A549 (cell line): Measurements from ENCODE around the gene TMEM88. TPM values are rescaled to one million over a fixed set of nuclear protein-coding genes. Genes with fewer than 3 reads are reported as not detected.

Experiments used
- ATAC-seq, 2 experiments: fragments of 200-7000 bp in 1 of 2; fragments of >200 bp in 1 of 2; cut with Nextera tagmentation in 1 of 2; cut with Tn5 transposase in 1 of 2; 3 replicates each; pipeline versions ENCODE4 v1.8.0 to v1.9.1; 2018 to 2020; ENCODE audit warnings: mild to moderate bottlenecking in 1 of 2, moderate library complexity in 1 of 2
- CTCF ChIA-PET: fragments of 300-600 bp; sonication (Branson Sonifier 250); formaldehyde crosslinking; extraction: SDS; loops from one replicate; lab custom pipeline; 2021; ENCODE audit warnings: antibody characterized with exemption, inconsistent platforms; lab: Yijun Ruan, JAX
- POLR2A ChIA-PET: fragments of 350-600 bp; formaldehyde crosslinking; extraction: SDS; loops from one replicate; lab custom pipeline; 2021; ENCODE audit warnings: antibody characterized with exemption, inconsistent platforms; lab: Yijun Ruan, JAX
- DNase-seq, 2 experiments: peaks; one replicate each; pipeline versions ENCODE4 v3.0.0 to v3.0.0-alpha.2; 2011 to 2016; ENCODE audit warnings: low read depth in 1 of 2, low spot score in 1 of 2
- FAIRE-seq: peaks from 2 replicates; lab custom pipeline; 2011; peaks lifted over from hg19 to GRCh38; lab: Jason Lieb, UNC
- H3K27ac ChIP-seq, 2 experiments: fragments of >200 bp; sonication (Bioruptor Twin); formaldehyde crosslinking; 3 replicates each; pipeline ENCODE4 v1.5.1; 2016 to 2017
- H3K4me1 ChIP-seq: fragments of >200 bp; sonication (Bioruptor Twin); formaldehyde crosslinking; 3 replicates; pipeline ENCODE4 v1.6.1; 2016
- H3K4me2 ChIP-seq: fragments of >200 bp; sonication (Bioruptor Twin); formaldehyde crosslinking; 3 replicates; pipeline ENCODE4 v1.6.1; 2016
- H3K4me3 ChIP-seq: fragments of >200 bp; sonication (Bioruptor Twin); formaldehyde crosslinking; 3 replicates; pipeline ENCODE4 v1.5.1; 2016
- H3K9me3 ChIP-seq: fragments of >200 bp; sonication (Bioruptor Twin); formaldehyde crosslinking; 3 replicates; pipeline ENCODE4 v1.6.1; 2016
- CHD2 ChIP-seq: fragments of 150-350 bp; IDR thresholded peaks from 2 replicates; pipeline ENCODE4 v1.6.1; 2014; ENCODE audit warnings: low read length; ENCODE audit not compliant: partially characterized antibody
- EHF ChIP-seq: fragments of 250-450 bp; sonication (Bioruptor Pico); IDR thresholded peaks from 2 replicates; pipeline ENCODE4 v1.5.0; 2020; ENCODE audit warnings: mild to moderate bottlenecking
- EHMT2 ChIP-seq: fragments of 200-600 bp; sonication (generic); IDR thresholded peaks from 2 replicates; pipeline ENCODE4 v1.6.1; 2016; ENCODE audit warnings: antibody characterized with exemption, low read depth, mild to moderate bottlenecking, moderate library complexity
- ESRRA ChIP-seq: fragments of 150-350 bp; IDR thresholded peaks from 2 replicates; pipeline ENCODE4 v1.6.1; 2014; ENCODE audit warnings: mild to moderate bottlenecking, low read length, borderline replicate concordance
- FOSB ChIP-seq: fragments of 250-450 bp; sonication (Bioruptor Pico); IDR thresholded peaks from 2 replicates; pipeline ENCODE4 v1.5.0; 2020; ENCODE audit warnings: mild to moderate bottlenecking, moderate library complexity
- GATA3 ChIP-seq: IDR thresholded peaks from 2 replicates; pipeline ENCODE4 v1.6.1; 2012; ENCODE audit warnings: borderline replicate concordance
- HEYL ChIP-seq: fragments of 250-450 bp; sonication (Bioruptor Pico); IDR thresholded peaks from 2 replicates; pipeline ENCODE4 v1.8.0; 2021; ENCODE audit warnings: mild to moderate bottlenecking, moderate library complexity
- HOXA7 ChIP-seq: fragments of 250-450 bp; sonication (Bioruptor Pico); IDR thresholded peaks from 2 replicates; pipeline ENCODE4 v1.5.0; 2020; ENCODE audit warnings: mild to moderate bottlenecking, moderate library complexity
- KDM5A ChIP-seq: fragments of 200-600 bp; sonication (generic); IDR thresholded peaks from 2 replicates; pipeline ENCODE4 v1.6.1; 2016; ENCODE audit warnings: antibody characterized with exemption, mild to moderate bottlenecking
- MAZ ChIP-seq: fragments of 150-350 bp; IDR thresholded peaks from 2 replicates; pipeline ENCODE4 v1.6.1; 2014; ENCODE audit warnings: antibody characterized with exemption, low read depth, low read length, borderline replicate concordance
- MYC ChIP-seq: IDR thresholded peaks from 2 replicates; pipeline ENCODE4 v1.6.1; 2012; ENCODE audit warnings: mild to moderate bottlenecking, inconsistent platforms, low read length, improper control_type of control experiment, borderline replicate concordance
- NFE2L2 ChIP-seq: fragments of 150-350 bp; conservative IDR thresholded peaks from 2 replicates; pipeline ENCODE4 v1.6.1; 2014; ENCODE audit warnings: low read length
- NPAS2 ChIP-seq: fragments of 250-450 bp; sonication (Bioruptor Pico); IDR thresholded peaks from 2 replicates; pipeline ENCODE4 v1.8.0; 2022; ENCODE audit warnings: mild to moderate bottlenecking, moderate library complexity, borderline replicate concordance
- SMC3 ChIP-seq: fragments of >200 bp; sonication (Bioruptor Twin); formaldehyde crosslinking; IDR thresholded peaks from 3 replicates; pipeline ENCODE4 v1.6.1; 2018; ENCODE audit warnings: inconsistent platforms
- TFCP2L1 ChIP-seq: fragments of 250-450 bp; sonication (Bioruptor Pico); IDR thresholded peaks from 2 replicates; pipeline ENCODE4 v1.5.0; 2021; ENCODE audit warnings: mild to moderate bottlenecking
- TP53 ChIP-seq: fragments of 250-450 bp; sonication (Bioruptor Pico); IDR thresholded peaks from 2 replicates; pipeline ENCODE4 v1.5.0; 2021; ENCODE audit warnings: mild to moderate bottlenecking, moderate library complexity
- ZC3H11A ChIP-seq: fragments of 450-650 bp; IDR thresholded peaks from 2 replicates; pipeline ENCODE4 v1.6.1; 2014; ENCODE audit warnings: antibody characterized with exemption, mild to moderate bottlenecking
- ZSCAN20 ChIP-seq: fragments of 250-450 bp; sonication (Bioruptor Pico); IDR thresholded peaks from 2 replicates; pipeline ENCODE4 v1.8.0; 2022; ENCODE audit warnings: mild to moderate bottlenecking, moderate library complexity
- WGBS: methylation state at CpG from one replicate; pipeline ENCODE4 v1.1.6; 2017; ENCODE audit errors: missing lambda C conversion rate; 5-methylcytosine and 5-hydroxymethylcytosine counted together
- polyA plus RNA-seq, 4 experiments: library from polyadenylated mRNA; depleted of rRNA in 3 of 4; stranded (reverse); fragments of >200 nt; fragmentation: RNase III in 1 of 4; extraction: RNeasy Plus Mini Kit Qiagen cat#74134 plus additional on column Dnase treatment in 1 of 4; gene quantifications; 2 replicates in 3 of 4; 3 replicates in 1 of 4; pipeline ENCODE4 v1.2.3, GENCODE V29; 2011 to 2017
- TF ChIP-seq, protein P1 (sequence below): fragments of 450-650 bp; IDR thresholded peaks from 2 replicates; pipeline ENCODE4 v1.6.1; 2014; ENCODE audit warnings: antibody characterized with exemption
- TF ChIP-seq, protein P2 (sequence below): fragments of 250-450 bp; sonication (Bioruptor Pico); IDR thresholded peaks from 2 replicates; pipeline ENCODE4 v1.5.0; 2021; ENCODE audit warnings: mild to moderate bottlenecking, moderate library complexity, borderline replicate concordance
- TF ChIP-seq, protein P3 (sequence below): fragments of 200-600 bp; sonication (generic); IDR thresholded peaks from 2 replicates; pipeline ENCODE4 v1.6.1; 2016; ENCODE audit warnings: antibody characterized with exemption, mild to moderate bottlenecking, moderate library complexity
- TF ChIP-seq, protein P4 (sequence below): fragments of 250-450 bp; sonication (Bioruptor Pico); IDR thresholded peaks from 2 replicates; pipeline ENCODE4 v1.5.0; 2020; ENCODE audit warnings: low read depth, mild to moderate bottlenecking, moderate library complexity

Gene TMEM88
- polyA plus RNA-seq, 2 of the 4 experiments (the other 2 are of a cell fraction), result 0.17 to 0.48 TPM

DNA sequence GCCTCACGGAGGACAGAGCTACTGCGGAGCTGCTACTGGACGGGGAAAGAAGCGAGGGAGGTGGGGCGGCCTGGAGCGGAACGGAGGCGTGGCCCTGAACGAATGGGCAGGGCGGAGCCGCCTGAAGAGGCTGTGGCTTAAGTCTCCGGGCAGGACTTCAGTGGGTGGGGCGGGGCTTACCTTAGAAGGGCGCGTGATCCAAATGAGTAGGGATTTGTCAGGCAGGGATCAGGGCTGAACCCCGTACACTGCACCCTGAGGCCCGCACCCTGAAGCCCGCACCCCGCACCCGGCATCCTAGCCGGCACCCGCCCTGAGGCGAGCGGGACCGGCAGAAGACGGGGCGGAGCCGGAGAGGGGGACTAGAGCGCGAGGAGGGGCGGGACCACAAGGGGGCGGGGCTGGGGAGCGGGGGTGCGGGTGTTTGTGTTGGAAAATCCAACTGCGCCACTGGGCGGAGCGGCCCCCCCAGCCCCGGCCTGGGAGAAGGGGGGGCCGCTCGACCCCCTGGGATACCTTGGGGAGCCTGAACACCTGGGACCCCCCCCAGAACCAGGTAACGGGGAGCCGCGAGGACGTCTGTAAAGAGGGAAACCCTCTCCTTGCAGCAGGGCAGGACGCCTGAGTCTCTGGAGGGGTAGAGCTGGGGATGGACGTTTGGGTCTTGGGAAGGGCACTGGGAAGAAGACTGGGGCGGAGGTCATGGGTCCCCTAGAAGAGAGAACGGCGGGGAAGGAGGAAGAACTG lies 20.9 kb upstream of the TMEM88 start, which contains the start of gene KDM6B (continued):
- TF ChIP-seq NPAS2 (CRISPR knock-in tag) (no peak), EHF (CRISPR knock-in tag) (peak; percentile 21; the same call in 1 of the 2 replicates), TFCP2L1 (CRISPR knock-in tag) (0 out of 2 replicates have a peak, but pooled peaks have one; percentile 19), GATA3 (0 out of 2 replicates have a peak, but pooled peaks have one; percentile 20), ESRRA (no peak), ZC3H11A (no peak)
- TF ChIP-seq, protein P1, sequence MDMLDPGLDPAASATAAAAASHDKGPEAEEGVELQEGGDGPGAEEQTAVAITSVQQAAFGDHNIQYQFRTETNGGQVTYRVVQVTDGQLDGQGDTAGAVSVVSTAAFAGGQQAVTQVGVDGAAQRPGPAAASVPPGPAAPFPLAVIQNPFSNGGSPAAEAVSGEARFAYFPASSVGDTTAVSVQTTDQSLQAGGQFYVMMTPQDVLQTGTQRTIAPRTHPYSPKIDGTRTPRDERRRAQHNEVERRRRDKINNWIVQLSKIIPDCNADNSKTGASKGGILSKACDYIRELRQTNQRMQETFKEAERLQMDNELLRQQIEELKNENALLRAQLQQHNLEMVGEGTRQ, result peak; percentile 34; the same call in 1 of the 2 replicates
- TF ChIP-seq, protein P2, sequence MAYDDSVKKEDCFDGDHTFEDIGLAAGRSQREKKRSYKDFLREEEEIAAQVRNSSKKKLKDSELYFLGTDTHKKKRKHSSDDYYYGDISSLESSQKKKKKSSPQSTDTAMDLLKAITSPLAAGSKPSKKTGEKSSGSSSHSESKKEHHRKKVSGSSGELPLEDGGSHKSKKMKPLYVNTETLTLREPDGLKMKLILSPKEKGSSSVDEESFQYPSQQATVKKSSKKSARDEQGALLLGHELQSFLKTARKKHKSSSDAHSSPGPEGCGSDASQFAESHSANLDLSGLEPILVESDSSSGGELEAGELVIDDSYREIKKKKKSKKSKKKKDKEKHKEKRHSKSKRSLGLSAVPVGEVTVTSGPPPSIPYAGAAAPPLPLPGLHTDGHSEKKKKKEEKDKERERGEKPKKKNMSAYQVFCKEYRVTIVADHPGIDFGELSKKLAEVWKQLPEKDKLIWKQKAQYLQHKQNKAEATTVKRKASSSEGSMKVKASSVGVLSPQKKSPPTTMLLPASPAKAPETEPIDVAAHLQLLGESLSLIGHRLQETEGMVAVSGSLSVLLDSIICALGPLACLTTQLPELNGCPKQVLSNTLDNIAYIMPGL (CRISPR knock-in tag), result 0 out of 2 replicates have a peak, but pooled peaks have one; percentile 32

DNA sequence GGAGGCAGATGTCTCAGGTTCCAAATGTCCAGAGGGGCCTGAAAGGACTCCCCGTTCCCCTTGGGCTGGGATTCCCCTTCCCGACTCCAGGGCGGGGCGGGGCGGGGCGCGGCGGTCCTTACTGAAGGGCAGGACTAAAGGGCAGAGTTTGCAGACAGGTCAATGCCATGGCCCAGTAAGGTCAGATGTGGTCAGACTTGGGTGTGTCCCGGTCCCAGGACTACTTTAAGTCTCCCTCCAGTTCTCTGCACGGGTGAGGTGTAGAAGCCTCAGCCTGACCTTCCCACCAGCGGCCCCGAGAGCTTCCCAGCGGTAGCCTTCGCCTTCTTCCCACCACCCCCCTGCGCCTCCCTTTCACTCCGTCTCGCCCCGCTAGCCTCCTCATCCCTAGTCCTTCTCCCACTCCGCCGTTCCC lies 20.3 kb upstream of the TMEM88 start:
- FAIRE-seq, result no peak
- Histone ChIP-seq H3K27ac (peak overlapping the region; percentile 76 to 89), H3K4me3 (peak overlapping the region; percentile 60), H3K4me1 (peaks cover 29% of the 10 kb centered on the region), H3K9me3 (no peaks in the 10 kb centered on the region), H3K4me2 (peak overlapping the region; percentile 96)
- peak; percentile 50 to 76 for DNase-seq
- TF ChIP-seq, protein P3, sequence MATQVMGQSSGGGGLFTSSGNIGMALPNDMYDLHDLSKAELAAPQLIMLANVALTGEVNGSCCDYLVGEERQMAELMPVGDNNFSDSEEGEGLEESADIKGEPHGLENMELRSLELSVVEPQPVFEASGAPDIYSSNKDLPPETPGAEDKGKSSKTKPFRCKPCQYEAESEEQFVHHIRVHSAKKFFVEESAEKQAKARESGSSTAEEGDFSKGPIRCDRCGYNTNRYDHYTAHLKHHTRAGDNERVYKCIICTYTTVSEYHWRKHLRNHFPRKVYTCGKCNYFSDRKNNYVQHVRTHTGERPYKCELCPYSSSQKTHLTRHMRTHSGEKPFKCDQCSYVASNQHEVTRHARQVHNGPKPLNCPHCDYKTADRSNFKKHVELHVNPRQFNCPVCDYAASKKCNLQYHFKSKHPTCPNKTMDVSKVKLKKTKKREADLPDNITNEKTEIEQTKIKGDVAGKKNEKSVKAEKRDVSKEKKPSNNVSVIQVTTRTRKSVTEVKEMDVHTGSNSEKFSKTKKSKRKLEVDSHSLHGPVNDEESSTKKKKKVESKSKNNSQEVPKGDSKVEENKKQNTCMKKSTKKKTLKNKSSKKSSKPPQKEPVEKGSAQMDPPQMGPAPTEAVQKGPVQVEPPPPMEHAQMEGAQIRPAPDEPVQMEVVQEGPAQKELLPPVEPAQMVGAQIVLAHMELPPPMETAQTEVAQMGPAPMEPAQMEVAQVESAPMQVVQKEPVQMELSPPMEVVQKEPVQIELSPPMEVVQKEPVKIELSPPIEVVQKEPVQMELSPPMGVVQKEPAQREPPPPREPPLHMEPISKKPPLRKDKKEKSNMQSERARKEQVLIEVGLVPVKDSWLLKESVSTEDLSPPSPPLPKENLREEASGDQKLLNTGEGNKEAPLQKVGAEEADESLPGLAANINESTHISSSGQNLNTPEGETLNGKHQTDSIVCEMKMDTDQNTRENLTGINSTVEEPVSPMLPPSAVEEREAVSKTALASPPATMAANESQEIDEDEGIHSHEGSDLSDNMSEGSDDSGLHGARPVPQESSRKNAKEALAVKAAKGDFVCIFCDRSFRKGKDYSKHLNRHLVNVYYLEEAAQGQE, result 0 out of 2 replicates have a peak, but pooled peaks have one; percentile 2
- TF ChIP-seq CHD2 (no peak), KDM5A (peak; percentile 78; the same call in 1 of the 2 replicates), ESRRA (peak; percentile 62; the same call in 1 of the 2 replicates)
- 3% methylated on average over 19 of the region's 20 CpGs for WGBS
- CTCF ChIA-PET, result interaction anchor here (0.7 to 25.1 kb wide), 34 partner anchors 5 to 560 kb away, joined by 3 to 677 read pairs (median 4); partner anchors contain the start of genes KDM6B, NAA38, RNF227 and TMEM88
- POLR2A ChIA-PET, result interaction anchor here (0.7 to 6.7 kb wide), 6 partner anchors 9 to 23 kb away, joined by 3 to 44 read pairs (median 6); partner anchors contain the start of genes CYB5D1 and NAA38
- peak; percentile 15 to 32; a peak in 5 of 6 replicates for ATAC-seq

DNA sequence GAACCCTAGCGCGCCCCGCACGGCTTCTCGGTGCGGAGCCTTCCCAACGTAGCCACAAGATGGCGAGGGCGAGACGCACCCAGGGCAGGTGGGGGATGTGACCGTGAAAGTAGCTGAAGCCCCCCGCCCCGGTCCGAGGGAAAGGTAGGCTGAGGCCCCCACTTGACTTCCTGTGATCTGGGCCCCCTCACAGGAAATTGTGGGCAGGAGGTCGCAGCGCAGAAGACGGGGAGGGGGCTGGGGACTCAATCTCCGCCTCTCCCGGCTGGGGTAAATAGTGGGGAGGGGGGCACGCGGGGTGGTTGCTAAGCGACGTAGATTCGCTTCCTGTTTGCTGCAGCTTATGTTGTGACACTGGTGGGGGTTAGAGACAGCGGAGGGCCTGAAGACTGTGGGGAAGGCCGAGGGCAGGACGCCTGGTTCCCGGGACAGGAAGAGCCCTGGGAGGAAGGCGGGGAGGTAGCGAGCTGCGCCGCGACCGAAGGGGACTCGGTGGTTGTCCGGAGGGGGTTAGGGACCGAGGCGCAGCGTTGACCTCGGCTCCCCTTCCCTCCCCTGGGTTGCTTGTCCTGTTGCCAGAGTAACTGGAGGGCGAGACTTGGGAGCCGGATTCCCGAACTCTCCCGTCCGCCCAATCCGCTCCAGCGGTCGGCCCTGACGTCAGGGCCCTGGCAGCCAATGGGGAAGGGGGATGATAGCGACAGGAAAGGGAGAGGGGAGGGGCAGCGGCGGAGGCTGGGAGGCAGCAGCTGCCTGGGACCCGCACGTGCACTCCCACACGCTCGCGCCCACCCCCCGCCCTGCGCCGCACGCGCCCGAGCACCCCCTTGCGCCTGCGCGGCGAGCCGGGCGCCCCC lies 19.7 kb upstream of the TMEM88 start:
- H3K4me3 ChIP-seq, result peak overlapping the region; percentile 60
- ATAC-seq, result peak; percentile 58 to 73
- ChIA-PET POLR2A (interaction anchor here (0.6 to 6.7 kb wide), 7 partner anchors 8 to 50 kb away, joined by 3 to 44 read pairs (median 6); partner anchors contain the start of genes CYB5D1 and NAA38), CTCF (interaction anchor here (0.7 to 25.1 kb wide), 39 partner anchors 5 to 559 kb away, joined by 3 to 677 read pairs (median 4); partner anchors contain the start of genes KDM6B, NAA38, RNF227 and TMEM88)
- H3K4me2 ChIP-seq, result peak overlapping the region; percentile 96
- H3K9me3 ChIP-seq, result no peaks in the 10 kb centered on the region
- H3K27ac ChIP-seq, result peak overlapping the region; percentile 82 to 89
- H3K4me1 ChIP-seq, result peaks cover 36% of the 10 kb centered on the region
- DNase-seq, result peak; percentile 99
- WGBS, result 1% methylated on average over 47 of the region's 69 CpGs
- FAIRE-seq, result peak; percentile 84
- TF ChIP-seq NPAS2 (CRISPR knock-in tag) (peak; percentile 84), NFE2L2 (no peak), MAZ (peak; percentile 84), TFCP2L1 (CRISPR knock-in tag) (0 out of 2 replicates have a peak, but pooled peaks have one; percentile 40), HEYL (CRISPR knock-in tag) (no peak), FOSB (CRISPR knock-in tag) (0 out of 2 replicates have a peak, but pooled peaks have one; percentile 78), HOXA7 (CRISPR knock-in tag) (0 out of 2 replicates have a peak, but pooled peaks have one; percentile 33), TP53 (CRISPR knock-in tag) (peak; percentile 61; the same call in 1 of the 2 replicates), EHMT2 (no peak), SMC3 (peak; percentile 92), ZSCAN20 (CRISPR knock-in tag) (no peak), MYC (peak; percentile 87; the same call in 1 of the 2 replicates)
- TF ChIP-seq, protein P4, sequence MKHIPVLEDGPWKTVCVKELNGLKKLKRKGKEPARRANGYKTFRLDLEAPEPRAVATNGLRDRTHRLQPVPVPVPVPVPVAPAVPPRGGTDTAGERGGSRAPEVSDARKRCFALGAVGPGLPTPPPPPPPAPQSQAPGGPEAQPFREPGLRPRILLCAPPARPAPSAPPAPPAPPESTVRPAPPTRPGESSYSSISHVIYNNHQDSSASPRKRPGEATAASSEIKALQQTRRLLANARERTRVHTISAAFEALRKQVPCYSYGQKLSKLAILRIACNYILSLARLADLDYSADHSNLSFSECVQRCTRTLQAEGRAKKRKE (CRISPR knock-in tag), result no peak
